ENCODE measurements around the gene CFAP20DC.
"Not testable (repeated sequence)": the region's sequence is repeated elsewhere in the genome, so short reads cannot be mapped to it uniquely, and the experiment has no call there.

Gene CFAP20DC

GRCh38 chr3:59016930-59017616, 32.8 kb downstream of the CFAP20DC start:
- no peak for DNase-seq

- DNase-seq: no peak
These were observed 36.2 kb downstream of the CFAP20DC start for GRCh38 chr3:59013611-59014010.

- no peak for DNase-seq
These were observed 42.9 kb downstream of the CFAP20DC start for GRCh38 chr3:59006634-59007517.

- no peak for DNase-seq
These were observed 48.1 kb downstream of the CFAP20DC start for GRCh38 chr3:59001675-59002074.

GRCh38 chr3:58999774-59000160, 50.1 kb downstream of the CFAP20DC start:
- no peak for DNase-seq

GRCh38 chr3:58999134-58999773, 50.6 kb downstream of the CFAP20DC start:
- DNase-seq: no peak

- peak; percentile 68 for DNase-seq
These were observed 51.2 kb downstream of the CFAP20DC start for GRCh38 chr3:58998476-58999117.

- DNase-seq: no peak
These were observed 53.1 kb downstream of the CFAP20DC start for GRCh38 chr3:58996730-58997129.

GRCh38 chr3:58994746-58995330, 55.0 kb downstream of the CFAP20DC start:
- peak; percentile 22 for DNase-seq

- DNase-seq: no peak
These were observed 56.3 kb downstream of the CFAP20DC start for GRCh38 chr3:58993547-58993946.

GRCh38 chr3:58991623-58992022, 58.2 kb downstream of the CFAP20DC start:
- DNase-seq: no peak

- no peak for DNase-seq
These were observed 58.8 kb downstream of the CFAP20DC start for GRCh38 chr3:58991026-58991425.

- no peak for DNase-seq
These were observed 59.9 kb downstream of the CFAP20DC start for GRCh38 chr3:58989955-58990354.

GRCh38 chr3:58989163-58989562, 60.7 kb downstream of the CFAP20DC start:
- DNase-seq: no peak

GRCh38 chr3:58988041-58988440, 61.8 kb downstream of the CFAP20DC start:
- DNase-seq: no peak

- DNase-seq: no peak
These were observed 63.2 kb downstream of the CFAP20DC start for GRCh38 chr3:58986654-58987053.

- DNase-seq: no peak
These were observed 70.0 kb downstream of the CFAP20DC start for GRCh38 chr3:58979840-58980239.

- DNase-seq: no peak
These were observed 76.0 kb downstream of the CFAP20DC start for GRCh38 chr3:58973796-58974195.

GRCh38 chr3:58967866-58968265, 82.0 kb downstream of the CFAP20DC start:
- not testable (repeated sequence) for DNase-seq

GRCh38 chr3:58965865-58966264, 84.0 kb downstream of the CFAP20DC start:
- no peak for DNase-seq

GRCh38 chr3:58963928-58964503, 85.8 kb downstream of the CFAP20DC start:
- no peak for DNase-seq

GRCh38 chr3:58962816-58963215, 87.0 kb downstream of the CFAP20DC start:
- no peak for DNase-seq

Data from T1000 (cell line).